Ascending aorta (tissue), 2 donors: Measurements from ENCODE around the gene FAM124A. TPM values are rescaled to one million over a fixed set of nuclear protein-coding genes. Genes with fewer than 3 reads are reported as not detected.

Experiments used
- DNase-seq, 2 donors: peaks; one replicate each; pipeline ENCODE4 v3.0.0-alpha.2; 2019; ENCODE audit warnings: low spot score in 2 of 2
- H3K27ac ChIP-seq, 2 donors: fragments of 200-600 bp; sonication (generic); one replicate each; pipeline ENCODE4 v1.5.1; 2016 to 2017; ENCODE audit warnings: mild to moderate bottlenecking in 1 of 2
- H3K27me3 ChIP-seq: fragments of 200-600 bp; sonication (generic); one replicate; pipeline ENCODE4 v1.5.1; 2017
- H3K36me3 ChIP-seq, 2 donors: fragments of 200-600 bp; sonication (generic); one replicate each; pipeline ENCODE4 v1.5.1; 2016
- H3K4me1 ChIP-seq, 2 donors: fragments of 200-600 bp; sonication (generic); one replicate each; pipeline ENCODE4 v1.5.1; 2016 to 2017; ENCODE audit warnings: mild to moderate bottlenecking in 1 of 2
- H3K4me3 ChIP-seq, 2 donors: fragments of 200-600 bp; sonication (generic); one replicate each; pipeline ENCODE4 v1.5.1; 2016 to 2017; ENCODE audit warnings: mild to moderate bottlenecking in 1 of 2
- H3K9me3 ChIP-seq, 2 donors: fragments of 200-600 bp; sonication (generic); one replicate each; pipeline ENCODE4 v1.5.1; 2016
- intact Hi-C: fragments of 100-400 bp; cut with DNase I; formaldehyde crosslinking; loops from one replicate; pipeline ENCODE4 v1.15.1; 2023
- total RNA-seq: library from RNA; depleted of rRNA; stranded (reverse); fragments of >200 nt; gene quantifications from one replicate; pipeline ENCODE4 v1.1.0, GENCODE V29; 2016
- TF ChIP-seq, protein P1 (sequence below), 3 experiments: fragments of 200-600 bp in 2 of 3; fragments of 450-650 bp in 1 of 3; sonication (generic) in 2 of 3; IDR thresholded peaks; one replicate each; pipeline ENCODE4 v1.5.1; 2016 to 2019; ENCODE audit warnings: antibody characterized with exemption in 3 of 3, mild to moderate bottlenecking in 1 of 3, moderate library complexity in 1 of 3

FAM124A gene
- total RNA-seq, 1 donor from 2014 or later = 22.4 TPM

GRCh38 chr13:51236491-51236792 is 14.2 kb downstream of the FAM124A start:
- DNase-seq = no peak
- Histone ChIP-seq H3K4me3 (no peak overlapping the region), H3K27ac (no peak overlapping the region), H3K36me3 (no peaks in the 10 kb centered on the region), H3K9me3 (no peaks in the 10 kb centered on the region), H3K27me3 (no peaks in the 10 kb centered on the region), H3K4me1 (no peaks in the 10 kb centered on the region)
- intact Hi-C loops = no loop called here
- TF ChIP-seq, protein P1, sequence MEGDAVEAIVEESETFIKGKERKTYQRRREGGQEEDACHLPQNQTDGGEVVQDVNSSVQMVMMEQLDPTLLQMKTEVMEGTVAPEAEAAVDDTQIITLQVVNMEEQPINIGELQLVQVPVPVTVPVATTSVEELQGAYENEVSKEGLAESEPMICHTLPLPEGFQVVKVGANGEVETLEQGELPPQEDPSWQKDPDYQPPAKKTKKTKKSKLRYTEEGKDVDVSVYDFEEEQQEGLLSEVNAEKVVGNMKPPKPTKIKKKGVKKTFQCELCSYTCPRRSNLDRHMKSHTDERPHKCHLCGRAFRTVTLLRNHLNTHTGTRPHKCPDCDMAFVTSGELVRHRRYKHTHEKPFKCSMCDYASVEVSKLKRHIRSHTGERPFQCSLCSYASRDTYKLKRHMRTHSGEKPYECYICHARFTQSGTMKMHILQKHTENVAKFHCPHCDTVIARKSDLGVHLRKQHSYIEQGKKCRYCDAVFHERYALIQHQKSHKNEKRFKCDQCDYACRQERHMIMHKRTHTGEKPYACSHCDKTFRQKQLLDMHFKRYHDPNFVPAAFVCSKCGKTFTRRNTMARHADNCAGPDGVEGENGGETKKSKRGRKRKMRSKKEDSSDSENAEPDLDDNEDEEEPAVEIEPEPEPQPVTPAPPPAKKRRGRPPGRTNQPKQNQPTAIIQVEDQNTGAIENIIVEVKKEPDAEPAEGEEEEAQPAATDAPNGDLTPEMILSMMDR (IDR thresholded peaks at IDR 0.05) = no peak

DNA sequence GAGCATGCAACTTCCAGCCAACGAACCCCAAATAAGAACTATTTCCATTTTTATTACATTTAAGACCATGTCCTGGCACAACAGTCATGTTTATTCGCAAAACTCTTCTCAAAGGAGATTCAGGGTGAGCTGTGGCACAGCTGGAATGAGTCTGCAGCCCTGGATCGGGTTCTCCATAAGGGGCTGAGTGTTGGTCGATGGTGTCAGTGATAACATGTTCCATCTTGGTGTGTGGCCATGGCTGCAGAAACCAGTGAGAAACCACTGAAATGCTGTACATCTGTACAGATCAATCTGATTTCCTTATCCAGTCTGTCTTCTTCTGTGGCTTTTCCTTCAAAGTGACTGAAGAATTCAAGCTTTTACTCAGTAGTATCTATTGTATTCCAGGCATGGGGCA is 15.2 kb downstream of the FAM124A start:
- TF ChIP-seq, protein P1 (IDR thresholded peaks at IDR 0.05) = no peak
- H3K36me3 ChIP-seq = no peaks in the 10 kb centered on the region
- H3K27ac ChIP-seq = no peak overlapping the region
- H3K4me3 ChIP-seq = no peak overlapping the region
- no peaks in the 10 kb centered on the region for H3K9me3 ChIP-seq
- intact Hi-C loops = no loop called here
- H3K4me1 ChIP-seq = no peaks in the 10 kb centered on the region
- H3K27me3 ChIP-seq = no peaks in the 10 kb centered on the region
- no peak for DNase-seq

DNA sequence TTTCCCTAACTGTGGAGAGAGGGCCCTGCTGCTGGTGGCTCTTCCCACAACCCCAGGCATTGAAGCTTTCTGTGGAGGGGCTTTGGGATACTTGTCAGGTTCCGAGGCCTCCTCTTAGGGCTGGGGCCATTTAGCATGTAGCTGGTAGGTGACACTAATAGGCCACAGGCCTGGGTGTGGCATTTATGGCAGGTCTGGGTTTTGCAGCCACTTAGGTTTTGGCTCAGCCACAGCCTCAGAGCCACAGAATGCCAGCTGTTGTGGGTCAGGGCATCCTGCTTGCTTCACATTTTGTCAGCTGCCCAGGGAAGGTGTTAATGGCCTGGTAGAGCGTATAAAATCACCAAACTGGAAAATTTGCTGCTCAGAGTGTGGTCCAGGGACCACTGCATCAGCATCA is 15.7 kb downstream of the FAM124A start:
- H3K4me1 ChIP-seq = no peaks in the 10 kb centered on the region
- H3K36me3 ChIP-seq = no peaks in the 10 kb centered on the region
- H3K4me3 ChIP-seq = no peak overlapping the region
- no peak for DNase-seq
- no peak overlapping the region for H3K27ac ChIP-seq
- no peaks in the 10 kb centered on the region for H3K9me3 ChIP-seq
- TF ChIP-seq, protein P1 (IDR thresholded peaks at IDR 0.05) = no peak
- H3K27me3 ChIP-seq = no peaks in the 10 kb centered on the region
- intact Hi-C loops = no loop called here

DNA sequence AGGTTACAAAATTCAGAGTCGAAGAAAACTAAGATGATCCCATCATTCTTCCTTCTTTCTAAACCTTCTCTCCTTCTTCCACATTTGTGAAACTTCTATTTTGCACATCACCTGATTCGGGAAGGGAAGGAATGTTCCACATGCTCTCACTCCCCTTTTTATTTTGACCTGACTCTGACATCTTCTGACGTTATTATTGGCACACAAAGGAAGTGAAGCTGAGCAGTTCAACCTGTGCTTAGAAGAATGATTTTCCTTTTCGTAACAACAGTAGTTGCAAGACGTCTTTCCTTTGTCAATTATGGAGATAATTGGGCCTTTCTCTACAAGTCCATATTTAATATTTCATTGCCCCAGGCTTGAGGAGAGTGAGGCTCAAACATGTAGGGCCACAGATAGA is 18.0 kb downstream of the FAM124A start:
- intact Hi-C loops = no loop called here
- no peaks in the 10 kb centered on the region for H3K9me3 ChIP-seq
- H3K27ac ChIP-seq = peak overlapping the region in 1 of 2 donors; percentile 1
- DNase-seq = no peak
- H3K27me3 ChIP-seq = no peaks in the 10 kb centered on the region
- no peak overlapping the region for H3K4me3 ChIP-seq
- no peaks in the 10 kb centered on the region for H3K4me1 ChIP-seq
- H3K36me3 ChIP-seq = no peaks in the 10 kb centered on the region
- TF ChIP-seq, protein P1 (IDR thresholded peaks at IDR 0.05) = no peak

- Histone ChIP-seq H3K27ac (peak overlapping the region in 1 of 2 donors; percentile 1), H3K4me3 (no peak overlapping the region), H3K27me3 (no peaks in the 10 kb centered on the region), H3K9me3 (no peaks in the 10 kb centered on the region), H3K4me1 (no peaks in the 10 kb centered on the region), H3K36me3 (no peaks in the 10 kb centered on the region)
- TF ChIP-seq, protein P1 (IDR thresholded peaks at IDR 0.05) = no peak
- no peak for DNase-seq
- intact Hi-C loops = no loop called here
Measured at GRCh38 chr13:51240958-51241357, 18.8 kb downstream of the FAM124A start.

- intact Hi-C loops = no loop called here
- H3K9me3 ChIP-seq = no peaks in the 10 kb centered on the region
- H3K4me3 ChIP-seq = no peak overlapping the region
- H3K36me3 ChIP-seq = no peaks in the 10 kb centered on the region
- no peaks in the 10 kb centered on the region for H3K27me3 ChIP-seq
- DNase-seq = no peak
- H3K4me1 ChIP-seq = peaks cover 0 to 3% of the 10 kb centered on the region in 2 donors
- no peak overlapping the region for H3K27ac ChIP-seq
- TF ChIP-seq, protein P1 (IDR thresholded peaks at IDR 0.05) = no peak
Measured at GRCh38 chr13:51241720-51242119, 19.5 kb downstream of the FAM124A start.
